ENCODE data around the gene BCOR.

Gene BCOR

GRCh38 chrX:40063555-40063954 lies 34.2 kb downstream of the BCOR start:
- no peak for DNase-seq (ENCODE audit: low read depth)

GRCh38 chrX:40062525-40063155 lies 35.1 kb downstream of the BCOR start:
- DNase-seq (ENCODE audit: low read depth) = no peak

GRCh38 chrX:40061871-40062524 lies 35.8 kb downstream of the BCOR start:
- DNase-seq (ENCODE audit: low read depth) = no peak

- DNase-seq (ENCODE audit: low read depth) = no peak
These were observed 36.8 kb downstream of the BCOR start for GRCh38 chrX:40061005-40061404.

GRCh38 chrX:40060356-40060845 lies 37.4 kb downstream of the BCOR start:
- DNase-seq (ENCODE audit: low read depth) = no peak

- DNase-seq (ENCODE audit: low read depth) = no peak
These were observed 39.0 kb downstream of the BCOR start for GRCh38 chrX:40058719-40059118.

- no peak for DNase-seq (ENCODE audit: low read depth)
These were observed 40.4 kb downstream of the BCOR start for GRCh38 chrX:40057405-40057804.

- no peak for DNase-seq (ENCODE audit: low read depth)
These were observed 41.3 kb downstream of the BCOR start for GRCh38 chrX:40056420-40056819.

GRCh38 chrX:40055495-40055894 lies 42.3 kb downstream of the BCOR start:
- no peak for DNase-seq (ENCODE audit: low read depth)

GRCh38 chrX:40054793-40055192 lies 43.0 kb downstream of the BCOR start:
- no peak for DNase-seq (ENCODE audit: low read depth)

GRCh38 chrX:40050532-40050931 lies 47.2 kb downstream of the BCOR start:
- no peak for DNase-seq (ENCODE audit: low read depth)

- DNase-seq (ENCODE audit: low read depth) = no peak
These were observed 48.6 kb downstream of the BCOR start for GRCh38 chrX:40049084-40049641.

GRCh38 chrX:40047485-40047884 lies 50.3 kb downstream of the BCOR start:
- no peak for DNase-seq (ENCODE audit: low read depth)

GRCh38 chrX:40043895-40044294 lies 53.9 kb downstream of the BCOR start:
- no peak for DNase-seq (ENCODE audit: low read depth)

GRCh38 chrX:40041915-40042314 lies 55.8 kb downstream of the BCOR start:
- DNase-seq (ENCODE audit: low read depth) = no peak

GRCh38 chrX:40040686-40041461 lies 56.9 kb downstream of the BCOR start:
- DNase-seq (ENCODE audit: low read depth) = no peak

GRCh38 chrX:40039887-40040286 lies 57.9 kb downstream of the BCOR start:
- DNase-seq (ENCODE audit: low read depth) = no peak

GRCh38 chrX:40037367-40037766 lies 60.4 kb downstream of the BCOR start:
- DNase-seq (ENCODE audit: low read depth) = no peak

- DNase-seq (ENCODE audit: low read depth) = no peak
These were observed 62.0 kb downstream of the BCOR start for GRCh38 chrX:40035726-40036125.

GRCh38 chrX:40031911-40032310 lies 65.8 kb downstream of the BCOR start:
- no peak for DNase-seq (ENCODE audit: low read depth)

GRCh38 chrX:40030205-40030604 lies 67.6 kb downstream of the BCOR start:
- DNase-seq (ENCODE audit: low read depth) = no peak

GRCh38 chrX:40022421-40022820 lies 75.3 kb downstream of the BCOR start:
- no peak for DNase-seq (ENCODE audit: low read depth)

- no peak for DNase-seq (ENCODE audit: low read depth)
These were observed 76.1 kb downstream of the BCOR start for GRCh38 chrX:40021647-40022046.
